HCT116 (cell line): Measurements from ENCODE around the gene NEURL1. TPM values are rescaled to one million over a fixed set of nuclear protein-coding genes. Genes with fewer than 3 reads are reported as not detected.

Experiments used
- ATAC-seq: fragments of 200-7000 bp; cut with Tn5 transposase; 2 replicates; pipeline ENCODE4 v1.9.1; 2020; ENCODE audit warnings: mild to moderate bottlenecking, moderate library complexity
- BruUV-seq: library from RNA; stranded (reverse); fragments of 400-500 nt; replicated peaks from 2 replicates; lab custom pipeline; 2021; lab: Mats Ljungman, UMichigan
- CTCF ChIA-PET: fragments of 300-600 bp; sonication (Branson Sonifier 250); formaldehyde crosslinking; loops from one replicate; lab custom pipeline; 2021; ENCODE audit warnings: antibody characterized with exemption; lab: Charles Lee
- POLR2A ChIA-PET: fragments of 300-600, 350-600 bp; sonication (Branson Sonifier 250); formaldehyde crosslinking; loops from one replicate; lab custom pipeline; 2021; ENCODE audit warnings: antibody characterized with exemption; lab: Charles Lee
- RAD21 ChIA-PET, 2 experiments: fragments of 300-600 bp; sonication (Branson Sonifier 250); formaldehyde crosslinking; loops; one replicate each; lab custom pipeline; 2023; ENCODE audit warnings: low total read pairs in 2 of 2; ENCODE audit not compliant: uncharacterized antibody in 2 of 2, unreplicated experiment in 2 of 2, low non-redundant PET in 1 of 2; lab: Charles Lee
- DNase-seq: peaks from one replicate; pipeline ENCODE4 v3.0.0-alpha.2; 2010; ENCODE audit warnings: low read depth, low spot score
- H2AFZ ChIP-seq: fragments of 200-600 bp; shearing (Covaris generic), sonication (generic); 2 replicates; pipeline ENCODE4 v1.6.1; 2017; ENCODE audit warnings: low read depth, mixed run types, mixed read lengths, antibody characterized with exemption, low read length; ENCODE audit not compliant: poor library complexity, severe bottlenecking
- H3K27ac ChIP-seq: 2 replicates; pipeline ENCODE4 v1.5.1; 2012; ENCODE audit warnings: low read depth, low read length
- H3K27me3 ChIP-seq: fragments of 200-600 bp; sonication (generic); 2 replicates; pipeline ENCODE4 v1.6.1; 2016; ENCODE audit warnings: mixed run types, low read length, mixed read lengths; ENCODE audit not compliant: insufficient read depth
- H3K36me3 ChIP-seq, 2 experiments: fragments of 200-500 bp in 1 of 2; fragments of 200-600 bp in 1 of 2; sonication (Bioruptor generic) in 1 of 2; sonication (generic) in 1 of 2; 2 replicates each; pipeline versions ENCODE4 v1.5.1 to v1.6.1; 2014 to 2016; ENCODE audit warnings: low read length in 2 of 2, inconsistent platforms in 1 of 2, mixed read lengths in 1 of 2, mixed run types in 1 of 2; ENCODE audit not compliant: insufficient read depth in 2 of 2, control insufficient read depth in 1 of 2
- H3K4me1 ChIP-seq, 2 experiments: fragments of 200-600 bp in 1 of 2; sonication (generic) in 1 of 2; 2 replicates each; pipeline versions ENCODE4 v1.5.1 to v1.6.1; 2012 to 2017; ENCODE audit warnings: low read length in 2 of 2, inconsistent platforms in 1 of 2, mild to moderate bottlenecking in 1 of 2, mixed read lengths in 1 of 2, mixed run types in 1 of 2, moderate library complexity in 1 of 2; ENCODE audit not compliant: insufficient read depth in 2 of 2, control insufficient read depth in 1 of 2
- H3K4me2 ChIP-seq: fragments of 200-600 bp; sonication (generic); 2 replicates; pipeline ENCODE4 v1.6.1; 2017; ENCODE audit warnings: mixed run types, low read length, mixed read lengths
- H3K4me3 ChIP-seq, 2 experiments: fragments of 200-600 bp in 1 of 2; sonication (generic) in 1 of 2; replicated peaks in 1 of 2; 2 replicates each; pipeline ENCODE4 v1.5.1; 2011 to 2016; ENCODE audit warnings: low read length in 2 of 2, control low read depth in 1 of 2, low read depth in 1 of 2, mild to moderate bottlenecking in 1 of 2, mixed read lengths in 1 of 2, mixed run types in 1 of 2
- H3K79me2 ChIP-seq: fragments of 200-600 bp; sonication (generic); 2 replicates; pipeline ENCODE4 v1.6.1; 2017; ENCODE audit warnings: mild to moderate bottlenecking, mixed run types, low read length, moderate library complexity, mixed read lengths; ENCODE audit not compliant: insufficient read depth
- H3K9ac ChIP-seq: fragments of 200-600 bp; sonication (generic); 2 replicates; pipeline ENCODE4 v1.6.1; 2016; ENCODE audit warnings: low read length, mixed read lengths
- H3K9me2 ChIP-seq: fragments of 200-600 bp; sonication (generic), shearing (Covaris generic); 2 replicates; pipeline ENCODE4 v1.6.1; 2017; ENCODE audit warnings: mixed run types, mild to moderate bottlenecking, moderate library complexity; ENCODE audit not compliant: insufficient read depth
- H3K9me3 ChIP-seq, 2 experiments: fragments of 200-500 bp in 1 of 2; fragments of 200-600 bp in 1 of 2; sonication (Bioruptor generic) in 1 of 2; sonication (generic) in 1 of 2; 2 replicates each; pipeline ENCODE4 v1.6.1; 2014 to 2017; ENCODE audit warnings: low read length in 2 of 2, mixed read lengths in 2 of 2, inconsistent platforms in 1 of 2, low read depth in 1 of 2, mild to moderate bottlenecking in 1 of 2, mixed run types in 1 of 2, moderate library complexity in 1 of 2; ENCODE audit not compliant: control insufficient read depth in 1 of 2, insufficient read depth in 1 of 2
- H4K20me1 ChIP-seq: fragments of 200-600 bp; sonication (generic), shearing (Covaris generic); 2 replicates; pipeline ENCODE4 v1.6.1; 2017; ENCODE audit warnings: mixed run types, mild to moderate bottlenecking, moderate library complexity; ENCODE audit not compliant: insufficient read depth
- CBX3 ChIP-seq: IDR thresholded peaks from 2 replicates; pipeline ENCODE4 v1.6.1; 2012; ENCODE audit warnings: low read depth
- ELF1 ChIP-seq: IDR thresholded peaks from 2 replicates; pipeline ENCODE4 v1.6.1; 2012; ENCODE audit warnings: low read depth, borderline replicate concordance
- POLR2AphosphoS5 ChIP-seq: IDR thresholded peaks from 2 replicates; pipeline ENCODE4 v1.6.1; 2011; ENCODE audit warnings: mild to moderate bottlenecking, low read depth, low read length, moderate library complexity
- RAD21 ChIP-seq: IDR thresholded peaks from 2 replicates; pipeline ENCODE4 v1.6.1; 2012; ENCODE audit warnings: low read depth, mild to moderate bottlenecking
- SRF ChIP-seq: IDR thresholded peaks from 2 replicates; pipeline ENCODE4 v1.6.1; 2012; ENCODE audit warnings: low read depth
- YY1 ChIP-seq: IDR thresholded peaks from 2 replicates; pipeline ENCODE4 v1.6.1; 2011; ENCODE audit warnings: low read length, low read depth, moderate library complexity, mild to moderate bottlenecking; ENCODE audit not compliant: insufficient replicate concordance; ENCODE audit errors: extremely low read depth
- ZFX ChIP-seq: fragments of 450-650 bp; IDR thresholded peaks from 2 replicates; pipeline ENCODE4 v1.6.1; 2017
- ZNF274 ChIP-seq: fragments of 200-500 bp; sonication (Bioruptor generic); IDR thresholded peaks from 2 replicates; pipeline ENCODE4 v1.6.1; 2014; ENCODE audit warnings: mild to moderate bottlenecking, low read depth, low read length, inconsistent platforms
- intact Hi-C: fragments of 100-400 bp; cut with micrococcal nuclease; formaldehyde crosslinking; loops from 2 replicates; pipeline ENCODE4 v1.10.0; 2022
- total RNA-seq: library from RNA; stranded (reverse); gene quantifications from one replicate; pipeline ENCODE4 v1.2.1, GENCODE V29; 2021; ENCODE audit not compliant: unreplicated experiment
- TF ChIP-seq, protein P1 (sequence below): IDR thresholded peaks from 2 replicates; pipeline ENCODE4 v1.6.1; 2012
- TF ChIP-seq, protein P2 (sequence below), 3 experiments: fragments of 200-600 bp in 1 of 3; sonication (generic) in 1 of 3; IDR thresholded peaks in 2 of 3; conservative IDR thresholded peaks in 1 of 3; 2 replicates each; pipeline ENCODE4 v1.5.1; 2012 to 2017; ENCODE audit warnings: low read depth in 2 of 3, low read length in 2 of 3, antibody characterized with exemption in 1 of 3, borderline replicate concordance in 1 of 3, control low read depth in 1 of 3, mild to moderate bottlenecking in 1 of 3, mixed read lengths in 1 of 3, mixed run types in 1 of 3, moderate library complexity in 1 of 3; ENCODE audit not compliant: insufficient read depth in 1 of 3
- TF ChIP-seq, protein P3 (sequence below): IDR thresholded peaks from 2 replicates; pipeline ENCODE4 v1.6.1; 2012

Gene NEURL1
- total RNA-seq, 1 experiment from 2014 or later: 1.4 TPM

DNA sequence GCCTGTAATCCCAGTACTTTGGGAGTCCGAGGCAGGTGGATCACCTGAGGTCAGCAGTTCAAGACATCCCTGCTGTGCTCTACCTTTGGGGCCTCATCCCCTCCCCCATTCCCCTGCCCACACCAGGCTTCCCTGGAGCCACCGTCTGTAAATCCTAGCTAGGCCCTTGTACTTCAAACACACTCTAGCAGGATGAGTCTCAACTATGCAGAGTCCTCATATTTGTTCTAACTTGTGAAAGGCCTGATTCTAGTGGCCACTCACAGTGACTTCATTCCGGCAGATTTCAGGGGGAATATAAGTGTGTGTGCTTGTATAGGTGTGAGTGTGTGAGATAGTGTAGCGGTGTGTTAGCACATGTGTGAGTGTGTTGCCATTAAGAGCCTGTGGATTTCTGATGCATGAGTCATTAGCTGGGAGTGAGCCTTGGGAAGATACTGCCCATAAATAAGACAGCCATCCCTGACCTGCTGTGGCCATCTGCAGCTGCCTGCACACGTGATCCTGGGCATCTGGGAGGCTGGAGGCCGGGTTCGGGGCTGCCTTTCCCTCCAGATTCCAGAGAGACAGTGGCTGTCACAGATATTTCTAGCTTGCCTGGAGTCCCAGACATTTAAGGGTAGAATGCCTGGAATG is 1.7 kb upstream of the NEURL1 start:
- Histone ChIP-seq H3K27ac (no peak overlapping the region), H3K9ac (no peak overlapping the region), H3K4me2 (peak overlapping the region; percentile 54), H3K27me3 (no peaks in the 10 kb centered on the region), H3K9me2 (no peaks in the 10 kb centered on the region), H3K4me1 (peaks cover 15 to 28% of the 10 kb centered on the region in 2 experiments), H3K79me2 (no peaks in the 10 kb centered on the region), H3K4me3 (no peak overlapping the region), H4K20me1 (no peaks in the 10 kb centered on the region), H2AFZ (peak overlapping the region; percentile 62), H3K9me3 (no peaks in the 10 kb centered on the region)
- CTCF ChIA-PET: interaction anchor here (1.3 to 2.6 kb wide), 6 partner anchors 9 to 102 kb away, joined by 3 to 13 read pairs (median 6); no protein-coding TSS in a partner anchor
- ATAC-seq (peak; percentile 85), DNase-seq (peak; percentile 44)
- intact Hi-C loops: loop anchor here (2.0 kb wide), 1 partner anchor 51 kb away; no protein-coding TSS in a partner anchor
- POLR2A ChIA-PET: interaction anchor here (0.6 to 1.8 kb wide), 2 partner anchors 13 to 819 kb away, joined by 4 to 5 read pairs; no protein-coding TSS in a partner anchor
- TF ChIP-seq, protein P1, sequence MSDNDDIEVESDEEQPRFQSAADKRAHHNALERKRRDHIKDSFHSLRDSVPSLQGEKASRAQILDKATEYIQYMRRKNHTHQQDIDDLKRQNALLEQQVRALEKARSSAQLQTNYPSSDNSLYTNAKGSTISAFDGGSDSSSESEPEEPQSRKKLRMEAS: peak; percentile 83
- TF ChIP-seq ZFX: peak; percentile 19; the same call in 1 of the 2 replicates
- peak; percentile 41; the same call in 1 of the 2 replicates for TF ChIP-seq POLR2AphosphoS5
- no peak for TF ChIP-seq ELF1
- TF ChIP-seq, all 23 proteins: peak for 3
- BruUV-seq: no TSS peak
- RAD21 ChIA-PET: interaction anchor here (0.6 to 1.2 kb wide), 2 partner anchors 101 to 142 kb away, joined by 3 to 4 read pairs; no protein-coding TSS in a partner anchor
- H3K36me3 ChIP-seq: no peaks in the 10 kb centered on the region

DNA sequence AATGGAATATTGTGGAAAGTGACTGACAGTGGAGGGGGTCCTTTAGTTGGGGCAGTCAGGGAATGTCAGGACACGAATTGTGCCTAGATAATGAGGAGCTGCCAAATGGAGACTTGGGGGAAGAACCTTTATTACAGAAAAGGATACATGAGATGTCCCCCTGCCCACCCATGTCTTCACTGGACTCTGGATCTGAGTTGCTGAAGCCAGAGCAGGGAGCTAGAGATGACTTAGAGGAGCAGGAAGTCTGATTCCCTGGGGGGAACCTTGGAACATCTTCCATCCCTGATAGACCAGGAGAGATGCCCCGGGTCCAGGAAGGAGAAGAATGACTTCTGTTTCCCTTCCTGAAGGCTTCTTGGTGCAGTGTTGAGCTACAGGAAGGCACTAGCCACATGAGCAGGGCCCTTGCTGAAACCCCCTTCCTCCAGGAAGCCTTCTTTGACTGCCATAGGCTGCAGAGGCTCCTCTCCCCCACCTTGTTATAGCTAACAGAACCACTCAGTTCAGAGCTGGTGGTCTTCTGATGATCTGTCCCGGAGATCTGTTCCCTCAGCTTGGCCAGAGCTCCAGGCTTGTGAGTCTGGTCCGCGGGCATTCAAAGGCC is 747 bp upstream of the NEURL1 start:
- Histone ChIP-seq H3K4me2 (peak overlapping the region; percentile 54), H3K4me1 (peaks cover 15 to 28% of the 10 kb centered on the region in 2 experiments), H3K9ac (no peak overlapping the region), H3K27me3 (no peaks in the 10 kb centered on the region), H3K79me2 (no peaks in the 10 kb centered on the region), H2AFZ (peak overlapping the region; percentile 62), H3K4me3 (no peak overlapping the region), H3K9me2 (no peaks in the 10 kb centered on the region), H3K9me3 (no peaks in the 10 kb centered on the region), H3K27ac (no peak overlapping the region), H4K20me1 (no peaks in the 10 kb centered on the region), H3K36me3 (no peaks in the 10 kb centered on the region)
- ATAC-seq: no peak
- CTCF ChIA-PET: interaction anchor here (1.3 to 2.6 kb wide), 5 partner anchors 10 to 101 kb away, joined by 4 to 13 read pairs (median 6); no protein-coding TSS in a partner anchor
- RAD21 ChIA-PET: interaction anchor here in 1 of 2 experiments (1.2 kb wide), 1 partner anchor 100 kb away, joined by 3 read pairs; no protein-coding TSS in a partner anchor
- no TSS peak for BruUV-seq
- intact Hi-C loops: loop anchor here (2.0 kb wide), 1 partner anchor 50 kb away; no protein-coding TSS in a partner anchor
- TF ChIP-seq POLR2AphosphoS5 (no peak), YY1 (no peak), CBX3 (no peak), RAD21 (no peak), ZNF274 (no peak), SRF (no peak)
- TF ChIP-seq, protein P1: no peak
- TF ChIP-seq, protein P2, sequence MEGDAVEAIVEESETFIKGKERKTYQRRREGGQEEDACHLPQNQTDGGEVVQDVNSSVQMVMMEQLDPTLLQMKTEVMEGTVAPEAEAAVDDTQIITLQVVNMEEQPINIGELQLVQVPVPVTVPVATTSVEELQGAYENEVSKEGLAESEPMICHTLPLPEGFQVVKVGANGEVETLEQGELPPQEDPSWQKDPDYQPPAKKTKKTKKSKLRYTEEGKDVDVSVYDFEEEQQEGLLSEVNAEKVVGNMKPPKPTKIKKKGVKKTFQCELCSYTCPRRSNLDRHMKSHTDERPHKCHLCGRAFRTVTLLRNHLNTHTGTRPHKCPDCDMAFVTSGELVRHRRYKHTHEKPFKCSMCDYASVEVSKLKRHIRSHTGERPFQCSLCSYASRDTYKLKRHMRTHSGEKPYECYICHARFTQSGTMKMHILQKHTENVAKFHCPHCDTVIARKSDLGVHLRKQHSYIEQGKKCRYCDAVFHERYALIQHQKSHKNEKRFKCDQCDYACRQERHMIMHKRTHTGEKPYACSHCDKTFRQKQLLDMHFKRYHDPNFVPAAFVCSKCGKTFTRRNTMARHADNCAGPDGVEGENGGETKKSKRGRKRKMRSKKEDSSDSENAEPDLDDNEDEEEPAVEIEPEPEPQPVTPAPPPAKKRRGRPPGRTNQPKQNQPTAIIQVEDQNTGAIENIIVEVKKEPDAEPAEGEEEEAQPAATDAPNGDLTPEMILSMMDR (IDR thresholded peaks at IDR 0.05 in 2 of 3, conservative IDR thresholded peaks at IDR 0.05 in 1 of 3; ENCODE audit: borderline replicate concordance in 1 of 3, insufficient read depth in 1 of 3, low read depth in 2 of 3, low read length in 2 of 3): no peak
- TF ChIP-seq, protein P3, sequence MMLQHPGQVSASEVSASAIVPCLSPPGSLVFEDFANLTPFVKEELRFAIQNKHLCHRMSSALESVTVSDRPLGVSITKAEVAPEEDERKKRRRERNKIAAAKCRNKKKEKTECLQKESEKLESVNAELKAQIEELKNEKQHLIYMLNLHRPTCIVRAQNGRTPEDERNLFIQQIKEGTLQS: no peak
- POLR2A ChIA-PET: interaction anchor here (1.8 kb wide), 1 partner anchor 12 kb away, joined by 5 read pairs; no protein-coding TSS in a partner anchor
- DNase-seq: no peak
